GM15510 (cell line): ENCODE results near the gene SH3YL1.

ENCODE experiments used
- POLR2A ChIP-seq: IDR thresholded peaks from 3 replicates; pipeline ENCODE4 v1.6.1; 2011; ENCODE audit warnings: borderline replicate concordance; ENCODE audit not compliant: insufficient read length; ENCODE audit errors: extremely low read depth

Gene SH3YL1

DNA sequence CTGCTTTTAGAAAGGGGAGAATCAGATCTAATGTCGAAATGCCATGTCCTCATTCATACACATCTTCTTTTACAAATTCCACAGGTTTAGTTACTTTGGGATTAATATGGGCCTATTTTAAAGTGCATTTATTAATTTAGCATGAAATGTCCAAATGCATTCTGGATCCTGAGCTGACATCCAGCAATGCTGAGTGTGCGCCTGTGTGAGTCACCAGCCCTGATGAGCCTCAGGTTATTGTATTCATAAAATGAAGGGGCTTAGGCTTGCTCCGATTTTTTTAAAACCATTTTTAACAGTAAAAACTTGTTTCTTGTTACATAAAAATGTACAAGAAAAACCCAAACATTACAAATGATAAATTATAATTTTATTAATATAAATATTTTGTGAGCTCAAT lies 94.1 kb downstream of the SH3YL1 start:
- no peak for TF ChIP-seq POLR2A
